HepG2 (cell line): Measurements from ENCODE around the gene NECTIN2.

Experiments
- EHMT2 ChIP-seq: fragments of 200-600 bp; sonication (generic); IDR thresholded peaks from 2 replicates; pipeline ENCODE4 v1.7.0; 2017; ENCODE audit warnings: antibody characterized with exemption, low read depth, low read length, borderline replicate concordance
- EZH2 ChIP-seq: conservative IDR thresholded peaks from 2 replicates; pipeline ENCODE4 v1.6.1; 2012; ENCODE audit warnings: mild to moderate bottlenecking, low read depth, low read length, moderate library complexity
- HMGXB4 ChIP-seq, 2 experiments: sonication (generic) in 1 of 2; formaldehyde crosslinking in 1 of 2; IDR thresholded peaks; 2 replicates each; pipeline versions ENCODE4 v1.4.0 to v1.6.1; 2018 to 2020; ENCODE audit warnings: missing genetic modification reagents in 2 of 2, borderline replicate concordance in 1 of 2, low read depth in 1 of 2, mild to moderate bottlenecking in 1 of 2, missing biosample characterization in 1 of 2
- MAX ChIP-seq: IDR thresholded peaks from 2 replicates; pipeline ENCODE4 v1.6.1; 2012; ENCODE audit warnings: inconsistent platforms
- MTA3 ChIP-seq: sonication (generic); formaldehyde crosslinking; IDR thresholded peaks from 2 replicates; pipeline ENCODE4 v1.4.0; 2020; ENCODE audit warnings: missing genetic modification reagents
- SNRNP70 ChIP-seq: fragments of 200-400 bp; formaldehyde crosslinking; IDR thresholded peaks from 2 replicates; pipeline ENCODE4 v1.6.1; 2017; ENCODE audit warnings: mild to moderate bottlenecking, low read depth, low read length, moderate library complexity
- ZHX1 ChIP-seq: sonication (generic); formaldehyde crosslinking; IDR thresholded peaks from 2 replicates; pipeline ENCODE4 v1.8.1; 2022; ENCODE audit warnings: low read depth, mild to moderate bottlenecking, missing genetic modification reagents
- ZNF570 ChIP-seq: sonication (generic); formaldehyde crosslinking; IDR thresholded peaks from 2 replicates; pipeline ENCODE4 v1.4.0; 2020; ENCODE audit warnings: mild to moderate bottlenecking, missing genetic modification reagents, borderline replicate concordance

- no peak for TF ChIP-seq EZH2
- TF ChIP-seq MTA3 (CRISPR knock-in tag): no peak
- peak; percentile 34 to 67; a peak in 2 of 4 replicates for TF ChIP-seq HMGXB4 (CRISPR knock-in tag; IDR thresholded peaks at IDR 0.05; ENCODE audit: borderline replicate concordance in 1 of 2, low read depth in 1 of 2)
- TF ChIP-seq SNRNP70: no peak
- TF ChIP-seq ZNF570: no peak
- TF ChIP-seq MAX: peak; percentile 95
- TF ChIP-seq EHMT2: no peak
- TF ChIP-seq ZHX1 (CRISPR knock-in tag): no peak
Measured at GRCh38 chr19:44912854-44913253, 66.8 kb downstream of the NECTIN2 start.
